K562 (cell line): ENCODE data around the gene RFNG. TPM values are rescaled to one million over a fixed set of nuclear protein-coding genes. Genes with fewer than 3 reads are reported as not detected.

ENCODE experiments used
- ATF1 ChIP-seq, 2 experiments: fragments of 450-650 bp in 1 of 2; IDR thresholded peaks; 2 replicates each; pipeline ENCODE4 v1.6.1; 2016; ENCODE audit warnings: missing compliant biosample characterization in 1 of 2, missing genetic modification characterization in 1 of 2
- BRD4 ChIP-seq: fragments of 200-600 bp; sonication (generic); IDR thresholded peaks from 2 replicates; pipeline ENCODE4 v1.6.1; 2017; ENCODE audit warnings: inconsistent platforms
- CXXC5 ChIP-seq: fragments of 250-450 bp; sonication (Bioruptor Pico); IDR thresholded peaks from 2 replicates; pipeline ENCODE4 v1.8.0; 2022; ENCODE audit warnings: inconsistent platforms, mild to moderate bottlenecking, moderate library complexity
- DPF2 ChIP-seq: fragments of 450-650 bp; IDR thresholded peaks from 2 replicates; pipeline ENCODE4 v1.6.1; 2016
- FIP1L1 ChIP-seq: fragments of 200-400 bp; formaldehyde crosslinking; IDR thresholded peaks from 2 replicates; pipeline ENCODE4 v1.6.1; 2018; ENCODE audit warnings: mild to moderate bottlenecking, low read depth, low read length; ENCODE audit not compliant: poor library complexity, severe bottlenecking
- FOXK1 ChIP-seq: sonication (generic); formaldehyde crosslinking; IDR thresholded peaks from 2 replicates; pipeline ENCODE4 v1.8.0; 2022; ENCODE audit warnings: missing genetic modification reagents, mild to moderate bottlenecking, borderline replicate concordance
- HDAC1 ChIP-seq, 2 experiments: fragments of 450-650 bp; IDR thresholded peaks; 2 replicates each; pipeline ENCODE4 v1.6.1; 2016 to 2017; ENCODE audit warnings: inconsistent platforms in 1 of 2, mild to moderate bottlenecking in 1 of 2, moderate library complexity in 1 of 2
- HDAC6 ChIP-seq: IDR thresholded peaks from 2 replicates; pipeline ENCODE4 v1.6.1; 2012; ENCODE audit warnings: low read depth, mild to moderate bottlenecking, control low read depth, inconsistent platforms, low read length, moderate library complexity
- HDGF ChIP-seq: fragments of 450-650 bp; IDR thresholded peaks from 2 replicates; pipeline ENCODE4 v1.6.1; 2016
- HOXB6 ChIP-seq: fragments of 250-450 bp; sonication (Bioruptor Pico); IDR thresholded peaks from 2 replicates; pipeline ENCODE4 v1.5.1; 2022; ENCODE audit warnings: mild to moderate bottlenecking, borderline replicate concordance
- IRF2 ChIP-seq: sonication (generic); formaldehyde crosslinking; IDR thresholded peaks from 2 replicates; pipeline ENCODE4 v1.8.1; 2022; ENCODE audit warnings: mild to moderate bottlenecking, missing genetic modification reagents
- JUNB ChIP-seq: fragments of 450-650 bp; formaldehyde crosslinking; conservative IDR thresholded peaks from 2 replicates; pipeline ENCODE4 v1.4.0; 2020; ENCODE audit warnings: mild to moderate bottlenecking
- KDM4B ChIP-seq, 2 experiments: fragments of 450-650 bp in 1 of 2; sonication (generic) in 1 of 2; IDR thresholded peaks; 2 replicates each; pipeline ENCODE4 v1.6.1; 2016 to 2017; ENCODE audit warnings: borderline replicate concordance in 2 of 2, antibody characterized with exemption in 1 of 2, low read depth in 1 of 2, mild to moderate bottlenecking in 1 of 2
- MAFG ChIP-seq: fragments of 450-650 bp; conservative IDR thresholded peaks from 2 replicates; pipeline ENCODE4 v1.6.1; 2016; ENCODE audit warnings: missing genetic modification characterization, missing compliant biosample characterization
- MECOM ChIP-seq: fragments of 250-450 bp; sonication (Bioruptor Pico); IDR thresholded peaks from 2 replicates; pipeline ENCODE4 v1.8.0; 2022; ENCODE audit warnings: inconsistent platforms
- PHF8 ChIP-seq: fragments of 200-600 bp; sonication (generic); IDR thresholded peaks from 2 replicates; pipeline ENCODE4 v1.6.1; 2012; ENCODE audit warnings: mixed run types, mild to moderate bottlenecking, inconsistent platforms, low read length, moderate library complexity, borderline replicate concordance
- POLR2A ChIP-seq: fragments of 450-650 bp; conservative IDR thresholded peaks from 2 replicates; pipeline ENCODE4 v1.6.1; 2016
- POLR3A ChIP-seq: IDR thresholded peaks from 2 replicates; pipeline ENCODE4 v1.6.1; 2011; ENCODE audit warnings: borderline replicate concordance, mild to moderate bottlenecking, moderate library complexity; ENCODE audit not compliant: insufficient read length, insufficient read depth; ENCODE audit errors: extremely low read depth
- POLR3G ChIP-seq: IDR thresholded peaks from 2 replicates; pipeline ENCODE4 v1.6.1; 2011; ENCODE audit not compliant: insufficient read length, insufficient replicate concordance; ENCODE audit errors: extremely low read depth
- RNF2 ChIP-seq: sonication (generic); IDR thresholded peaks from 2 replicates; pipeline ENCODE4 v1.6.1; 2016
- SIN3A ChIP-seq, 2 experiments: fragments of 150-350 bp in 1 of 2; IDR thresholded peaks; 2 replicates each; pipeline ENCODE4 v1.6.1; 2011 to 2016; ENCODE audit warnings: borderline replicate concordance in 2 of 2, low read depth in 2 of 2, low read length in 2 of 2, mild to moderate bottlenecking in 2 of 2, moderate library complexity in 2 of 2; ENCODE audit not compliant: control insufficient read depth in 1 of 2
- SOX6 ChIP-seq: fragments of 450-650 bp; IDR thresholded peaks from 2 replicates; pipeline ENCODE4 v1.6.1; 2014; ENCODE audit warnings: mild to moderate bottlenecking
- ZBTB1 ChIP-seq: sonication (generic); formaldehyde crosslinking; IDR thresholded peaks from 2 replicates; pipeline ENCODE4 v1.8.1; 2023; ENCODE audit warnings: missing genetic modification reagents, low read depth, mild to moderate bottlenecking, borderline replicate concordance
- ZBTB7A ChIP-seq: IDR thresholded peaks from 2 replicates; pipeline ENCODE4 v1.6.1; 2011; ENCODE audit warnings: low read depth, mild to moderate bottlenecking, low read length, moderate library complexity, borderline replicate concordance; ENCODE audit not compliant: control insufficient read depth
- ZNF146 ChIP-seq: IDR thresholded peaks from one replicate; pipeline ENCODE4 v1.6.1; 2018; ENCODE audit warnings: missing compliant biosample characterization; ENCODE audit not compliant: unreplicated experiment
- ZNF184 ChIP-seq: sonication (generic); formaldehyde crosslinking; IDR thresholded peaks from 2 replicates; pipeline ENCODE4 v1.5.0; 2020; ENCODE audit warnings: missing genetic modification reagents
- ZNF239 ChIP-seq: fragments of 250-450 bp; sonication (Bioruptor Pico); IDR thresholded peaks from 2 replicates; pipeline ENCODE4 v1.4.0; 2020; ENCODE audit warnings: mild to moderate bottlenecking
- ZNF398 ChIP-seq: fragments of 250-450 bp; sonication (Bioruptor Pico); IDR thresholded peaks from 2 replicates; pipeline ENCODE4 v1.8.0; 2021; ENCODE audit warnings: moderate library complexity, mild to moderate bottlenecking, inconsistent platforms
- ZNF584 ChIP-seq: fragments of 200-800 bp; sonication (Bioruptor generic); IDR thresholded peaks from 2 replicates; pipeline ENCODE4 v1.6.1; 2016; ENCODE audit warnings: low read depth, mild to moderate bottlenecking, missing genetic modification characterization, missing compliant biosample characterization
- ZNF668 ChIP-seq: fragments of 250-450 bp; sonication (Bioruptor Pico); IDR thresholded peaks from 2 replicates; pipeline ENCODE4 v1.8.0; 2022; ENCODE audit warnings: mild to moderate bottlenecking, inconsistent platforms
- ZZZ3 ChIP-seq: fragments of 450-650 bp; IDR thresholded peaks from 2 replicates; pipeline ENCODE4 v1.6.1; 2016; ENCODE audit warnings: antibody characterized with exemption, mild to moderate bottlenecking, moderate library complexity
- polyA plus RNA-seq, 8 experiments: library from polyadenylated mRNA; depleted of rRNA in 4 of 8; stranded (reverse) in 5 of 8; unstranded in 3 of 8; fragments of >200 nt; fragmentation: Nextera tagmentation in 2 of 8; fragmentation: Illumina TruSeq in 1 of 8; extraction: Ambion mirVana in 2 of 8; extraction: Trizol in 1 of 8; gene quantifications; 2 replicates each; pipeline versions ENCODE4 v1.2.1 to v1.2.3, GENCODE V29; 2011 to 2014; ENCODE audit warnings: inconsistent platforms in 1 of 8, missing spikeins in 1 of 8
- total RNA-seq, 7 experiments: library from RNA; depleted of rRNA in 6 of 7; stranded (reverse); fragments of >200 nt in 6 of 7; fragmentation: Illumina TruSeq in 2 of 7; extraction: Trizol in 2 of 7; gene quantifications; 2 replicates each; pipeline versions ENCODE4 v1.2.1 to v1.2.3, GENCODE V29; 2011 to 2021; ENCODE audit warnings: low replicate concordance in 1 of 7

The RFNG gene
- total and polyA plus RNA-seq, 9 of the 15 experiments (the other 6 are each of a cell fraction or from before 2014, with no cell fraction given): 0.32 to 32.8 (median 9.5) TPM

- TF ChIP-seq ZNF398 (CRISPR knock-in tag) (no peak), MAFG (no peak), JUNB (CRISPR knock-in tag) (no peak), SOX6 (no peak), ZNF584 (CRISPR knock-in tag) (no peak), ZNF146 (CRISPR knock-in tag) (no peak), HDGF (no peak), ATF1 (CRISPR knock-in tag; IDR thresholded peaks at IDR 0.05) (no peak), ATF1 (tag; IDR thresholded peaks at IDR 0.05) (no peak), IRF2 (CRISPR knock-in tag) (no peak), HDAC6 (no peak), HOXB6 (CRISPR knock-in tag) (no peak), ZBTB7A (peak; percentile 44; the same call in 1 of the 2 replicates), ZNF239 (no peak), ZZZ3 (no peak), PHF8 (no peak), DPF2 (no peak), FOXK1 (CRISPR knock-in tag) (no peak), ZBTB1 (CRISPR knock-in tag) (no peak), KDM4B (IDR thresholded peaks at IDR 0.05; ENCODE audit: borderline replicate concordance in 2 of 2, low read depth in 1 of 2) (no peak), MECOM (no peak), ZNF184 (CRISPR knock-in tag) (no peak), FIP1L1 (peak; percentile 41), POLR2A (peak; percentile 35), SIN3A (IDR thresholded peaks at IDR 0.05; ENCODE audit: borderline replicate concordance in 2 of 2, control insufficient read depth in 1 of 2, low read depth in 2 of 2, low read length in 2 of 2) (peak in 1 of 2 experiments; percentile 25; a peak in 1 of 4 replicates), POLR3G (no peak), BRD4 (no peak), CXXC5 (CRISPR knock-in tag) (no peak), POLR3A (no peak), ZNF668 (CRISPR knock-in tag) (no peak), HDAC1 (IDR thresholded peaks at IDR 0.05) (no peak), RNF2 (no peak)
Observed at GRCh38 chr17:82090549-82091263, 39.1 kb upstream of the RFNG start (continued).
